Neural cell (in vitro differentiated cells): ENCODE data around the gene TINAGL1.

Experiments used
- CTCF ChIP-seq: fragments of 450-650 bp; IDR thresholded peaks from 2 replicates; pipeline ENCODE4 v1.5.1; 2014; ENCODE audit warnings: antibody characterized with exemption, mild to moderate bottlenecking, moderate library complexity; ENCODE audit not compliant: poor library complexity, severe bottlenecking
- EZH2 ChIP-seq: fragments of 200-600, 300-800 bp; shearing (Covaris generic), sonication (generic); IDR thresholded peaks from 2 replicates; pipeline ENCODE4 v1.6.1; 2014; ENCODE audit warnings: antibody characterized with exemption, low read length, borderline replicate concordance, mild to moderate bottlenecking; ENCODE audit not compliant: insufficient read depth, poor library complexity, severe bottlenecking
- RAD21 ChIP-seq: fragments of 450-650 bp; conservative IDR thresholded peaks from 2 replicates; pipeline ENCODE4 v1.6.1; 2014; ENCODE audit warnings: antibody characterized with exemption, mild to moderate bottlenecking, moderate library complexity
- REST ChIP-seq: IDR thresholded peaks from 2 replicates; pipeline ENCODE4 v1.6.1; 2012; ENCODE audit warnings: borderline replicate concordance
- TAF1 ChIP-seq: IDR thresholded peaks from 2 replicates; pipeline ENCODE4 v1.6.1; 2012; ENCODE audit warnings: low read depth

DNA sequence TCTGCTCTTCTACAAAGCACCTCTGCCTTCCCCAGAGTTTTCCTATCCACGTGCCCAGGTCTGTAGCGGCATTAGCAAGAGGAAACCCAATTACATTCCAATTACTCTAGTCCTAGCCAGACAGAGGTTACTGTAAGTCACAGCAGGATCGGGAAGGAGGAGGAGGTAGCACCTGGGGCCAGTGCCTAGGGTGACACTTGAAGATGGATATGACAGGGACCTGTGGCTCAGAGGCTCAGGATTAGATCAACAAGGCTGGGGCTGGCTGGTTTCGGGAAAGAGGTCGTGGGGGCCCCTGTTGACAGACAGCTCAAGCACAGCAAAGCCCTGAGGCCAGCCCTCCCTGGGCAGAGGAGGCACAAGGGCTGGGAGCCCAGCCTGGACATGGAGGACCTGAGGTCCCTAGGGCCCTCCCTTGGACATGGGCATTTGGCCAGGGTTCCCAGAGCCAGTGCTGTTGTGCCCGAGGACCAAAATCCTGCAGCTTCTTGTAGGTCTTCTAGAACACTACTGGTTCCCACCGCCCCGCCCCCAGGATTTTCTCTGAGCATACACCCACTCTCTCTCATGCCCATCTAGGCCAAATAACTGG lies 38.2 kb downstream of the TINAGL1 start:
- TF ChIP-seq CTCF = no peak
- no peak for TF ChIP-seq REST
- TF ChIP-seq EZH2 = no peak
- TF ChIP-seq RAD21 = no peak
- no peak for TF ChIP-seq TAF1
